ENCODE measurements around the gene PHF20.

- TF ChIP-seq CTCF (IDR thresholded peaks at IDR 0.05; ENCODE audit: insufficient read depth, low read length), result no peak
- TF ChIP-seq REST (IDR thresholded peaks at IDR 0.05; ENCODE audit: insufficient replicate concordance, low read depth), result no peak
- no peak for TF ChIP-seq POLR2AphosphoS5 (IDR thresholded peaks at IDR 0.05; ENCODE audit: low read depth)
Measured at GRCh38 chr20:35792740-35793139, 20.9 kb downstream of the PHF20 start.

All from HL-60 (cell line).